ENCODE measurements around the gene CYTH4. TPM values are rescaled to one million over a fixed set of nuclear protein-coding genes. Genes with fewer than 3 reads are reported as not detected.

Gene CYTH4
- total and polyA plus RNA-seq, 4 donors = 10.5 to 84.2 (median 35.0) TPM

DNA sequence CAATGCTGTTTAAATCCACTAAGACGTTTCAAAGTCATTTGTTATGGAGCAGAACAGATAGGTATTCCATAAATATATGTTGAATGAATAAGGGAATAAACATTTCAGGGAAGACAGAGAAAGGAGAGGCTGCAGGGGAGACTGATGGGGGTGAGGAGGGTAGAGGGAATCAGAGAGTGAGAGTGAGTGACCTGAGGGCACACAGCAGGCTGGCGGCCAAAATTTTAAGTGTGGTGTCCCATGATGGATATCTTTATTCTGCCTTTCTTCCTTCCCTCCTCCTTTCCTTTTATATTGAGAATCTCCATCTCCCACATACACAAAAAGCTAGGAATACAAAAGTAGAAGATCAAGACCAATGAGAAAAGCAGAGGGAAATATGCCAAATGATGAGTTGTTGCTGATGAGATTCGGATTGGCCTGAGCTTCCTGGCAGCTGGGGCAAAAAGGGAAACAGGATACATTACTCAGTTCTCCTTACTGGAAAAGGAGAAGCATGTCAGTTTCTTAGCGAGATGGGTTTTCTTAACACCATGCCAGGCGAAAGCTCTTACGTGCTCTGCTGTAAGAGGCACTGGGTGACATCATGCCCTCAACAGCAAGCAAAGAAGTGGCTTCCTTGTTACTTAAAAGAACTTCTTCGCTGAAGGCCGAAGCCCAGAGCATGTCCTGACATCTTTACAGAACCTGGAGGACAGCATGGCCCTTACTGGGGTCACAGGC lies 11.2 kb upstream of the CYTH4 start:
- TF ChIP-seq, protein P1, sequence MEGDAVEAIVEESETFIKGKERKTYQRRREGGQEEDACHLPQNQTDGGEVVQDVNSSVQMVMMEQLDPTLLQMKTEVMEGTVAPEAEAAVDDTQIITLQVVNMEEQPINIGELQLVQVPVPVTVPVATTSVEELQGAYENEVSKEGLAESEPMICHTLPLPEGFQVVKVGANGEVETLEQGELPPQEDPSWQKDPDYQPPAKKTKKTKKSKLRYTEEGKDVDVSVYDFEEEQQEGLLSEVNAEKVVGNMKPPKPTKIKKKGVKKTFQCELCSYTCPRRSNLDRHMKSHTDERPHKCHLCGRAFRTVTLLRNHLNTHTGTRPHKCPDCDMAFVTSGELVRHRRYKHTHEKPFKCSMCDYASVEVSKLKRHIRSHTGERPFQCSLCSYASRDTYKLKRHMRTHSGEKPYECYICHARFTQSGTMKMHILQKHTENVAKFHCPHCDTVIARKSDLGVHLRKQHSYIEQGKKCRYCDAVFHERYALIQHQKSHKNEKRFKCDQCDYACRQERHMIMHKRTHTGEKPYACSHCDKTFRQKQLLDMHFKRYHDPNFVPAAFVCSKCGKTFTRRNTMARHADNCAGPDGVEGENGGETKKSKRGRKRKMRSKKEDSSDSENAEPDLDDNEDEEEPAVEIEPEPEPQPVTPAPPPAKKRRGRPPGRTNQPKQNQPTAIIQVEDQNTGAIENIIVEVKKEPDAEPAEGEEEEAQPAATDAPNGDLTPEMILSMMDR (IDR thresholded peaks at IDR 0.05; ENCODE audit: control extremely low read depth, extremely low read depth) = no peak
- H3K4me1 ChIP-seq (ENCODE audit: control insufficient read depth in 5 of 5, insufficient read depth in 5 of 5, low read length in 5 of 5) = peaks cover 0 to 3% (median 0%) of the 10 kb centered on the region in 5 donors
- H3K27ac ChIP-seq (ENCODE audit: low read depth in 1 of 2, low read length in 1 of 2) = peak overlapping the region in 1 of 2 donors; percentile 18
- ATAC-seq (ENCODE audit: insufficient read depth, low FRiP score) (no peak), DNase-seq (peak in 2 of 3 donors; percentile 4 to 15)
- H3K9me3 ChIP-seq (ENCODE audit: control insufficient read depth in 4 of 4, insufficient read depth in 3 of 4, low read length in 3 of 4) = no peaks in the 10 kb centered on the region
- 47 to 55% methylated on average over 8 of the region's 8 CpGs for WGBS, 2 donors
- no peaks in the 10 kb centered on the region for H3K27me3 ChIP-seq (ENCODE audit: control insufficient read depth in 3 of 3, insufficient read depth in 3 of 3, low read length in 2 of 3)
- H3K9ac ChIP-seq (ENCODE audit: insufficient read depth in 1 of 2, low read length in 2 of 2) = no peak overlapping the region
- no peak overlapping the region for H3K4me3 ChIP-seq
- H3K36me3 ChIP-seq (ENCODE audit: control insufficient read depth in 4 of 4, insufficient read depth in 4 of 4, low read length in 4 of 4) = no peaks in the 10 kb centered on the region

DNA sequence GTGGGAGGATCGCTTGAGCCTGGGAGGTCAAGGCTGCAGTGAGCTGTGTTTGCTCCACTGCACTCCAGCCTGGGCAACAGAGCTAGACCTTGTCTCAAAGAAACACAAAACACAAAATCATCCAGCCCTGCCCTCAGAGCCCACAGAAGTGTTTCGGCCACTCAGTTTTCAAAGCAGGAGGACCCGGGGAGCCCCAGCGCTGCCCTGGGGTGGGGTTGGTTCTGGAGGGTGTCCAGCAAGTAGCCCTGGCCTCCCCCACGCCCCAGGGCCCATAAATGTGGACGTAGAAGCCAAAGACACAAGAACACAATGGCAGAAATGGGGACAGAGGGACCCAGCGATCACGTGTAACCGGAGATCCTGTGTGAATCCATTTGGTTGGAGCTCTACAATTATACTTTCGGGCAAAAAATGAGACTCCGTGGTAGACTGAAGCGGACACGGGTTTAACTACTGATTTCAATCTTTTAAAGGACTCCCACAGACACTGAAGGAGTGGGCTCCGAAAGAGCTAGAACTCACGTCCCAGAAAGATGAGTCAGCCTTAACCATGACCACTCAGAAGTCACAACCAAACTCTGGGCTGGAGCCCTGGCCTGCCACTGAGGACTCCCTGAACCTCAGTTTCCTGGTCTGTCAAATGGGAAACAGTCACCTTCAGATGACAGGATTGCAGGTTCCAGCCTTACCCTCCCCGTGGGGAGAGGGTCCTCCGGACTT lies 9.0 kb upstream of the CYTH4 start:
- no peaks in the 10 kb centered on the region for H3K27me3 ChIP-seq (ENCODE audit: control insufficient read depth in 3 of 3, insufficient read depth in 3 of 3, low read length in 2 of 3)
- no peaks in the 10 kb centered on the region for H3K36me3 ChIP-seq (ENCODE audit: control insufficient read depth in 4 of 4, insufficient read depth in 4 of 4, low read length in 4 of 4)
- no peak overlapping the region for H3K4me3 ChIP-seq
- 65 to 72% methylated on average over 17 of the region's 17 CpGs for WGBS, 2 donors
- H3K9ac ChIP-seq (ENCODE audit: insufficient read depth in 1 of 2, low read length in 2 of 2) = no peak overlapping the region
- ATAC-seq (ENCODE audit: insufficient read depth, low FRiP score) = no peak
- no peaks in the 10 kb centered on the region for H3K9me3 ChIP-seq (ENCODE audit: control insufficient read depth in 4 of 4, insufficient read depth in 3 of 4, low read length in 3 of 4)
- H3K27ac ChIP-seq (ENCODE audit: low read depth in 1 of 2, low read length in 1 of 2) = no peak overlapping the region
- peak in 1 of 3 donors; percentile 5 for DNase-seq
- TF ChIP-seq, protein P1 (IDR thresholded peaks at IDR 0.05; ENCODE audit: control extremely low read depth, extremely low read depth) = no peak
- no peaks in the 10 kb centered on the region for H3K4me1 ChIP-seq (ENCODE audit: control insufficient read depth in 5 of 5, insufficient read depth in 5 of 5, low read length in 5 of 5)

DNA sequence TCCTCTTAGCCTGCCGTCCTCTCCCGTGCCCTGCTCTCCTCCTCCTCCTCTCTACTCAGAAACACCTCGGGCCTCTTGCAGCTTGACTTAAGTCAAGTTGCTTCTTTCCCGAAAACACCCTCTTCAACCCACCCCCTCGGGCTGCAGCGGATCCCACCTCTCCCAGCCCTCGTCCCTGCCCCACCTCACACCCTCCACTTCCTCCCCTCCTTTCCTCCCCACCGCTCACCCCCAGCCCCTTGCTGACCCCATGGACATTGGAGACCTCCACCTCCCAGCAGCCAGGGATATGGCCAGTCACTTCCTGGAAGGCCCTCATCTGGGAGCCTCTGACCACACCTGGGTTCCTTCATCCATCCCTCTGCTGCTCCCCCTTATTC lies 8.5 kb upstream of the CYTH4 start:
- peak in 1 of 3 donors; percentile 9 for DNase-seq
- no peak overlapping the region for H3K4me3 ChIP-seq
- H3K4me1 ChIP-seq (ENCODE audit: control insufficient read depth in 5 of 5, insufficient read depth in 5 of 5, low read length in 5 of 5) = no peaks in the 10 kb centered on the region
- TF ChIP-seq, protein P1 (IDR thresholded peaks at IDR 0.05; ENCODE audit: control extremely low read depth, extremely low read depth) = no peak
- H3K27ac ChIP-seq (ENCODE audit: low read depth in 1 of 2, low read length in 1 of 2) = no peak overlapping the region
- ATAC-seq (ENCODE audit: insufficient read depth, low FRiP score) = no peak
- WGBS, 2 donors = 63 to 78% methylated on average over 8 of the region's 8 CpGs
- H3K9me3 ChIP-seq (ENCODE audit: control insufficient read depth in 4 of 4, insufficient read depth in 3 of 4, low read length in 3 of 4) = no peaks in the 10 kb centered on the region
- no peak overlapping the region for H3K9ac ChIP-seq (ENCODE audit: insufficient read depth in 1 of 2, low read length in 2 of 2)
- H3K27me3 ChIP-seq (ENCODE audit: control insufficient read depth in 3 of 3, insufficient read depth in 3 of 3, low read length in 2 of 3) = no peaks in the 10 kb centered on the region
- no peaks in the 10 kb centered on the region for H3K36me3 ChIP-seq (ENCODE audit: control insufficient read depth in 4 of 4, insufficient read depth in 4 of 4, low read length in 4 of 4)
